Cardiac muscle cell (in vitro differentiated cells and primary cell): ENCODE data around the gene NMD3. TPM values are rescaled to one million over a fixed set of nuclear protein-coding genes. Genes with fewer than 3 reads are reported as not detected.

ENCODE experiments used
- DNase-seq, 2 donors: peaks; one replicate each; pipeline versions ENCODE4 v3.0.0 to v3.0.0-alpha.2; 2010 to 2017; ENCODE audit warnings: low read depth in 1 of 2, low spot score in 1 of 2
- H3K27ac ChIP-seq: fragments of 200-600 bp; sonication (generic); 2 replicates; pipeline ENCODE4 v1.5.1; 2016
- H3K27me3 ChIP-seq: fragments of 200-600 bp; sonication (generic); 2 replicates; pipeline ENCODE4 v1.6.0; 2016; ENCODE audit warnings: control low read depth
- H3K36me3 ChIP-seq: fragments of 200-600 bp; sonication (generic); 2 replicates; pipeline ENCODE4 v1.5.1; 2016; ENCODE audit warnings: control low read depth
- H3K4me1 ChIP-seq: fragments of 200-600 bp; sonication (generic); 2 replicates; pipeline ENCODE4 v1.8.1; 2017; ENCODE audit warnings: low read depth, mild to moderate bottlenecking, mixed run types
- H3K4me3 ChIP-seq: fragments of 200-600 bp; sonication (generic); 2 replicates; pipeline ENCODE4 v1.5.1; 2016; ENCODE audit warnings: mild to moderate bottlenecking
- H3K9me3 ChIP-seq: fragments of 200-600 bp; sonication (generic); 2 replicates; pipeline ENCODE4 v1.5.1; 2017; ENCODE audit warnings: low read depth, mild to moderate bottlenecking, control low read depth
- polyA plus RNA-seq: library from polyadenylated mRNA; unstranded; fragments of >200 nt; fragmentation: Nextera tagmentation; extraction: Ambion mirVana; gene quantifications from 2 replicates; pipeline ENCODE4 v1.2.1, GENCODE V29; 2016
- total RNA-seq: library from RNA; depleted of rRNA; stranded (reverse); fragments of >200 nt; gene quantifications from 2 replicates; pipeline ENCODE4 v1.2.3, GENCODE V29; 2016
- TF ChIP-seq, protein P1 (sequence below): IDR thresholded peaks from 2 replicates; pipeline ENCODE4 v1.5.1; 2012; ENCODE audit warnings: low read depth, mild to moderate bottlenecking, low read length

The NMD3 gene
- total and polyA plus RNA-seq, 2 experiments from 2014 or later = 30.6 to 36.8 TPM

DNA sequence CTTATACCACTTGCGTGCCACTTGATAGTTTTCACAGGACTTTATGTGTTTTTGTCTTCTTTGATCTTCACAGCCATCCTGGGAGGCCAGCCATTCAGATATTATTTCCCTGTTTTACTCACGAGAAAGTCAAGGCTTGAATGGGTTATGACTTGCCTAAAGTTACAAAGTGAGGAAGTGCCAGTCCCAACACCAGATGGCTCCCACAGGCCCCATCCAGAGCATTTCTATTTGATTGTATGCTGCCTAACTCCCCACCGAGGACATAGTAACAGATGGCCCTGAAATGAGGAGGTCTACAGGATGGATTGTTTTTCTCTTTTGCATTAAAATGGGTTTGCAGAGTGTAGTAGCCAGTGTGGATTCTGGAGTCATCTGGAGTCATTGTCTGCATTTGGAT, 75.7 kb downstream of the NMD3 start:
- Histone ChIP-seq H3K9me3 (no peaks in the 10 kb centered on the region), H3K27ac (no peak overlapping the region), H3K4me1 (no peaks in the 10 kb centered on the region), H3K27me3 (no peaks in the 10 kb centered on the region), H3K36me3 (no peaks in the 10 kb centered on the region), H3K4me3 (no peak overlapping the region)
- DNase-seq = no peak
- TF ChIP-seq, protein P1, sequence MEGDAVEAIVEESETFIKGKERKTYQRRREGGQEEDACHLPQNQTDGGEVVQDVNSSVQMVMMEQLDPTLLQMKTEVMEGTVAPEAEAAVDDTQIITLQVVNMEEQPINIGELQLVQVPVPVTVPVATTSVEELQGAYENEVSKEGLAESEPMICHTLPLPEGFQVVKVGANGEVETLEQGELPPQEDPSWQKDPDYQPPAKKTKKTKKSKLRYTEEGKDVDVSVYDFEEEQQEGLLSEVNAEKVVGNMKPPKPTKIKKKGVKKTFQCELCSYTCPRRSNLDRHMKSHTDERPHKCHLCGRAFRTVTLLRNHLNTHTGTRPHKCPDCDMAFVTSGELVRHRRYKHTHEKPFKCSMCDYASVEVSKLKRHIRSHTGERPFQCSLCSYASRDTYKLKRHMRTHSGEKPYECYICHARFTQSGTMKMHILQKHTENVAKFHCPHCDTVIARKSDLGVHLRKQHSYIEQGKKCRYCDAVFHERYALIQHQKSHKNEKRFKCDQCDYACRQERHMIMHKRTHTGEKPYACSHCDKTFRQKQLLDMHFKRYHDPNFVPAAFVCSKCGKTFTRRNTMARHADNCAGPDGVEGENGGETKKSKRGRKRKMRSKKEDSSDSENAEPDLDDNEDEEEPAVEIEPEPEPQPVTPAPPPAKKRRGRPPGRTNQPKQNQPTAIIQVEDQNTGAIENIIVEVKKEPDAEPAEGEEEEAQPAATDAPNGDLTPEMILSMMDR = no peak

Other genes with a start within 250 kb of the NMD3 start
- gene B3GALNT1, start 116.0 kb upstream of the NMD3 start, total RNA-seq = 10.8 and 12.5 TPM in 2 replicates
- gene B3GALNT1, start 116.0 kb upstream of the NMD3 start, polyA plus RNA-seq = 6.6 and 10.8 TPM in 2 replicates
- gene SPTSSB, start 150.2 kb downstream of the NMD3 start, total RNA-seq = 0.32 TPM in 1 of 2 replicates, not detected in the other
- gene SPTSSB, start 150.2 kb downstream of the NMD3 start, polyA plus RNA-seq = 0.42 TPM in 1 of 2 replicates, not detected in the other